Endothelial cell (in vitro differentiated cells): ENCODE measurements around the gene OLA1. TPM values are rescaled to one million over a fixed set of nuclear protein-coding genes. Genes with fewer than 3 reads are reported as not detected.

ENCODE experiments used
- DNase-seq: peaks from one replicate; pipeline ENCODE4 v3.0.0; 2021; ENCODE audit warnings: low spot score
- H3K27ac Mint-ChIP-seq: one replicate; pipeline ENCODE4 v1.8.0; 2021; ENCODE audit warnings: mixed read lengths, inconsistent platforms; ENCODE audit not compliant: unreplicated experiment
- H3K27me3 Mint-ChIP-seq: one replicate; pipeline ENCODE4 v1.8.0; 2021; ENCODE audit warnings: mild to moderate bottlenecking, moderate library complexity, mixed read lengths, inconsistent platforms; ENCODE audit not compliant: unreplicated experiment
- H3K36me3 Mint-ChIP-seq: one replicate; pipeline ENCODE4 v1.8.0; 2021; ENCODE audit warnings: mild to moderate bottlenecking, low read depth, mixed read lengths, inconsistent platforms; ENCODE audit not compliant: unreplicated experiment
- H3K4me1 Mint-ChIP-seq: one replicate; pipeline ENCODE4 v1.8.0; 2021; ENCODE audit warnings: mild to moderate bottlenecking, mixed read lengths, inconsistent platforms; ENCODE audit not compliant: unreplicated experiment
- H3K4me3 Mint-ChIP-seq: one replicate; pipeline ENCODE4 v1.8.0; 2021; ENCODE audit warnings: mild to moderate bottlenecking, mixed read lengths, inconsistent platforms; ENCODE audit not compliant: unreplicated experiment
- H3K9me3 Mint-ChIP-seq: one replicate; pipeline ENCODE4 v1.8.0; 2021; ENCODE audit warnings: mixed read lengths, inconsistent platforms; ENCODE audit not compliant: unreplicated experiment
- total RNA-seq: library from RNA; stranded (reverse); fragmentation: NEBNext Ultra II Directional; extraction: Animal tissue kit (Norgen Biotek cat#: 25700); gene quantifications from one replicate; pipeline ENCODE4 v1.2.1, GENCODE V29; 2021; ENCODE audit not compliant: unreplicated experiment
- TF ChIP-seq, protein P1 (sequence below): fragments of 200-600 bp; sonication (generic); IDR thresholded peaks from one replicate; pipeline ENCODE4 v1.5.0; 2021; ENCODE audit warnings: antibody characterized with exemption; ENCODE audit not compliant: unreplicated experiment

OLA1 gene
- total RNA-seq, 1 donor from 2014 or later, result 105 TPM

DNA sequence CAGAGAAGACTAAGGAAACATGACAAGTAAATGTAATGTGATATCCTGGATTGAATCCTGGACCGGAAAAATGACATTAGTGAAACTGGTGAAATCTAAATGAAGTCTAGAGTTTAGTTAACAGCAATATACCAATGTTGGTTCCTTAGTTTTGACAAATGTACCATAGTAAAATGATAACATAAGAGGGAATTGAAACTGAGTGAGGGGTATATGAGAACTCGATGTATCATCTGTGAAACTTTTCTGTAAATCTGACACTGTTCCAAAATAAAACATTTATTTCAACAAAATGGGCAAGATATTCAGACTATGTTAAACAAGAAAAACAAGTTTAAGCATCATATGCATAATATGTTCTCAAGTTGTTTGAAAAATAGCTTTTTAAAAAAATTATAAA lies 63.8 kb downstream of the OLA1 start:
- Mint-ChIP-seq H3K36me3 (no peaks in the 10 kb centered on the region), H3K27me3 (peaks cover 1% of the 10 kb centered on the region), H3K27ac (no peak overlapping the region), H3K4me3 (no peak overlapping the region), H3K9me3 (no peaks in the 10 kb centered on the region), H3K4me1 (peaks cover 6% of the 10 kb centered on the region)
- TF ChIP-seq, protein P1, sequence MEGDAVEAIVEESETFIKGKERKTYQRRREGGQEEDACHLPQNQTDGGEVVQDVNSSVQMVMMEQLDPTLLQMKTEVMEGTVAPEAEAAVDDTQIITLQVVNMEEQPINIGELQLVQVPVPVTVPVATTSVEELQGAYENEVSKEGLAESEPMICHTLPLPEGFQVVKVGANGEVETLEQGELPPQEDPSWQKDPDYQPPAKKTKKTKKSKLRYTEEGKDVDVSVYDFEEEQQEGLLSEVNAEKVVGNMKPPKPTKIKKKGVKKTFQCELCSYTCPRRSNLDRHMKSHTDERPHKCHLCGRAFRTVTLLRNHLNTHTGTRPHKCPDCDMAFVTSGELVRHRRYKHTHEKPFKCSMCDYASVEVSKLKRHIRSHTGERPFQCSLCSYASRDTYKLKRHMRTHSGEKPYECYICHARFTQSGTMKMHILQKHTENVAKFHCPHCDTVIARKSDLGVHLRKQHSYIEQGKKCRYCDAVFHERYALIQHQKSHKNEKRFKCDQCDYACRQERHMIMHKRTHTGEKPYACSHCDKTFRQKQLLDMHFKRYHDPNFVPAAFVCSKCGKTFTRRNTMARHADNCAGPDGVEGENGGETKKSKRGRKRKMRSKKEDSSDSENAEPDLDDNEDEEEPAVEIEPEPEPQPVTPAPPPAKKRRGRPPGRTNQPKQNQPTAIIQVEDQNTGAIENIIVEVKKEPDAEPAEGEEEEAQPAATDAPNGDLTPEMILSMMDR, result no peak
- no peak for DNase-seq

DNA sequence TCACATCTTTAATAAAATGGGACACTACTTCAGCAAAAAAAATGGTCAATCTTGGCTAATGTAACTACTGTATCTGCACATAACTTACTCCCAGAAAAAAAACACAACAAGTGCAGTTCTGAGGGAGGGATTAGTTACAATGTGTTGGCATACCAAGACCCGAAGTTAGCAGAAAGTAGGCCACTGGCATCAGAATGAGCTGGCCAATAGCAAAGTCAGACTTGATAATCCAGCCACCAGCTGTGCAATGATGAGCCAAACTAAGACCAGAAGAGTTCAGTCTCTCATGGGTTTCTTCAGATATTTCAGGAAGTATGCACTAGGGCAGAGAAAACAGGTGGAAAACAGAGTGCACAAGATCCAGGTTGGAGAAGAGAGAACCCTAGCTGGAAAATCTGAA lies 65.3 kb downstream of the OLA1 start:
- no peak overlapping the region for H3K27ac Mint-ChIP-seq
- H3K4me1 Mint-ChIP-seq, result peaks cover 6% of the 10 kb centered on the region
- H3K4me3 Mint-ChIP-seq, result no peak overlapping the region
- TF ChIP-seq, protein P1, result no peak
- H3K9me3 Mint-ChIP-seq, result no peaks in the 10 kb centered on the region
- H3K27me3 Mint-ChIP-seq, result peaks cover 1% of the 10 kb centered on the region
- no peak for DNase-seq
- H3K36me3 Mint-ChIP-seq, result no peaks in the 10 kb centered on the region

DNA sequence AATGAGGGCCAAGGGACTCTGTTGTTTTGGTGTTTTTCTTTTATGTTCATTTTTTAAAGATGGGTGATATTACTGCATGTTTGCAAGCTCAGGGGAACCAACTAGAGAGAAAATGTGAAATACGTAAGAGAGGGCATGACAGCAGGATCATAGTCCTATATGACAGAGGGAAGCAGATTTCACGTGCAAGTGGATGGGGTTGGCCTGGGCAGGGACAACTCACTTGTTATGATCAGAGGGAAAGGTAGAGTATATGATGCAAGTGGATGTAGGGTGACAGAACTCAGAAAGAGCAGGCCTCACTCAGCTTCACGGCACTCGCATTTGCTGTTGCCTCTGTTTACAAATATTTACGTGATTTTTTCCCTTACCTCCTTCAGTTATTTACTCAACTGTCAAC lies 67.0 kb downstream of the OLA1 start:
- no peak overlapping the region for H3K27ac Mint-ChIP-seq
- no peak for DNase-seq
- H3K9me3 Mint-ChIP-seq, result no peaks in the 10 kb centered on the region
- peaks cover 6% of the 10 kb centered on the region for H3K4me1 Mint-ChIP-seq
- H3K36me3 Mint-ChIP-seq, result no peaks in the 10 kb centered on the region
- no peaks in the 10 kb centered on the region for H3K27me3 Mint-ChIP-seq
- H3K4me3 Mint-ChIP-seq, result no peak overlapping the region
- TF ChIP-seq, protein P1, result no peak

DNA sequence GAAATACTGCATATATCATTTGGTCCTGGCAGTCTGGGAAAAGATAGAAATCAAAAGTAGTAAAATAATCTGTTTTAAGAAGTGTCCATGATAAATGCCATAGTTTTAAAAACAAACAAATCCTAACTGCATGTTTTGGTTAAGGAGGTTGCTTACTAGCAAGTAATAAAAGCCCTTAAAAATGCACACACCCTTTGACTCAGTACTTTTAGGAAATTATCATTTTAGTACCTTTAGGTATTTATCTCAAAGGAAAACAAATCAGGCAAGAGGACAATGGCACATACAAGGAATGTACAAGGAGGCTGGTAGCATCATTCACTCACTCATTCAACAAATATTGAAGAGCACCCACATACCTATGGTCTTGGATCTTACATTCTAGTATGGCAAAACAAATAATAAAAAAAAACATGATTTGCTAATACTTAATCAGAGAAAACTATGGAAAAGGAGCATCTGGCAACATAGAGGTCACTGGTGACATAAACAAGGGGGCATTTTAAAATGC lies 67.6 kb downstream of the OLA1 start:
- H3K9me3 Mint-ChIP-seq, result no peaks in the 10 kb centered on the region
- H3K36me3 Mint-ChIP-seq, result no peaks in the 10 kb centered on the region
- no peak overlapping the region for H3K27ac Mint-ChIP-seq

DNA sequence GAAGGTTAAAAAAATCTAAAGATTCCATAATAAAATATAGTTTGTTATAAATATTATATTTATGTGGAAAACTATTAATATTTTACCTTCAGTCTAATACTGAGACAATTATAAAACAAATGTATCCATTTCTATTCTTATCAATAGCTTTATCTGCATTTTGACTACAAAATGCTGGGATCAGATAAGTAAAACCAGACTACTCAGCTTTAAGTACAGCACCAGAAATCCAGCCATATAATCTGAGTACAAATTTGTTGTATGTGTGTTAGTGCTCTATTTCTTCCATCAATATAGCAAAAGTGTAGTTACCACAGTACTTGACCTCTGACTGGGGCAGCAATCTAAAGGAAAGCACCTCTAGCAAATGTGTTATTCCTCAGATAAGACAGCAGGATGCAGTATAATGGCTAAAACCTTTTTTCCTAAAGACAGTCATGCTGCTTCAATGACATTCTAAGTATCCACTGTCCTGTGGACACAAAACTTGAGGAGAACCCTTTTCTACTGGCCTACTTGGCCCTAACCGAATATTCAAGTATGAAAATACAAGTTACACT lies 68.1 kb downstream of the OLA1 start:
- no peak overlapping the region for H3K27ac Mint-ChIP-seq
- peaks cover 6% of the 10 kb centered on the region for H3K4me1 Mint-ChIP-seq
- H3K36me3 Mint-ChIP-seq, result no peaks in the 10 kb centered on the region
- TF ChIP-seq, protein P1, result no peak
- no peak for DNase-seq
- no peaks in the 10 kb centered on the region for H3K9me3 Mint-ChIP-seq
- H3K4me3 Mint-ChIP-seq, result no peak overlapping the region
- H3K27me3 Mint-ChIP-seq, result no peaks in the 10 kb centered on the region

More for the DNA sequence above, 67.6 kb downstream of the OLA1 start:
- no peak for DNase-seq
- H3K4me3 Mint-ChIP-seq, result no peak overlapping the region
- H3K4me1 Mint-ChIP-seq, result peaks cover 6% of the 10 kb centered on the region
- no peaks in the 10 kb centered on the region for H3K27me3 Mint-ChIP-seq
- TF ChIP-seq, protein P1, result no peak
